ENCODE data around the gene PCED1B.

The PCED1B gene

GRCh38 chr12:47122602-47123001 lies 43.2 kb downstream of the PCED1B start:
- no peak for DNase-seq (ENCODE audit: low spot score)

- DNase-seq (ENCODE audit: low spot score): no peak
Measured at GRCh38 chr12:47123730-47124129, 44.3 kb downstream of the PCED1B start.

GRCh38 chr12:47124451-47124850 lies 45.0 kb downstream of the PCED1B start:
- no peak for DNase-seq (ENCODE audit: low spot score)

- no peak for DNase-seq (ENCODE audit: low spot score)
Measured at GRCh38 chr12:47126246-47126645, 46.8 kb downstream of the PCED1B start.

GRCh38 chr12:47131011-47131410 lies 51.6 kb downstream of the PCED1B start:
- no peak for DNase-seq (ENCODE audit: low spot score)

- no peak for DNase-seq (ENCODE audit: low spot score)
Measured at GRCh38 chr12:47134005-47134404, 54.6 kb downstream of the PCED1B start.

DNA sequence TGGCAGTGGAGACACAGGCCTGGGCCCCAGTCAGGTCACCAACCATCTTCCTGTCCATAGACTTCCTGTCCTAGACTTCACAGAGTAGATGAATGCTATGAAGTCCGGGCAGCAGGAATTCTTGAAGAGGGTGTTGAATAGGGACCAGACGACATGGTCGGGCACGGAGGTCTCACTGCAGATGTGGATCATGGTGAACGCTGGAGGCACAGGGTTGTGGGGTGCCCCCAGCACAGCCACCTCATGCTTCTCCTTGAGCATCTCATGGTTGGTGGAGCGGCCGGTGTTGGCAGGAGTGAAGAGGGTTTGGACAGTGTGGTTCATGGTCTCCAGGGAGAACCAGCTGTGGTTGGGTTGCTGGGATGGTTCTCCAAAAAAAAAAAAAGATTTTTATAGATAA lies 56.2 kb downstream of the PCED1B start:
- no peak for DNase-seq (ENCODE audit: low spot score)

- DNase-seq (ENCODE audit: low spot score): no peak
Measured at GRCh38 chr12:47139000-47139681, 59.7 kb downstream of the PCED1B start.

DNA sequence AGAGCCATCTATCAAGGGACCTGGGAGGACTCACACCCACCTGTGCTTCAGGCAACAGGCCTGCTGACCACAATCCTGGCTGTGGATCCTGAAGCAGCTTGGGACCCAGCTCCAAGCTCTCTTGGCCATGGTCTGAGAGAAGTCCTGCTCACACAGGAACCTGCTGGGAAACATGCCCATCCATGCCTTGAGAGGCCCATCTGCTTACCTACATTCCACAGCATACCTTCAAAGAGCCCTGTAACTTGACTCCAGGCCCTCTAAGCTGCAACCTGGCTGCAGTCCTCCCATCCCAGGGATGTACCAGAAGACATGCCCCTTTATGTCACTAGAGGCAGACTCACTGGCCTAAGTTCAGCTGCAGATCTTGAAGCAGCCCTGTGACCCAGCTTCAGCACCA lies 62.0 kb downstream of the PCED1B start:
- no peak for DNase-seq (ENCODE audit: low spot score)

- no peak for DNase-seq (ENCODE audit: low spot score)
Measured at GRCh38 chr12:47144769-47145168, 65.3 kb downstream of the PCED1B start.

GRCh38 chr12:47145188-47145587 lies 65.8 kb downstream of the PCED1B start:
- DNase-seq (ENCODE audit: low spot score): no peak

GRCh38 chr12:47147739-47148138 lies 68.3 kb downstream of the PCED1B start:
- no peak for DNase-seq (ENCODE audit: low spot score)

GRCh38 chr12:47149146-47149545 lies 69.7 kb downstream of the PCED1B start:
- no peak for DNase-seq (ENCODE audit: low spot score)

DNA sequence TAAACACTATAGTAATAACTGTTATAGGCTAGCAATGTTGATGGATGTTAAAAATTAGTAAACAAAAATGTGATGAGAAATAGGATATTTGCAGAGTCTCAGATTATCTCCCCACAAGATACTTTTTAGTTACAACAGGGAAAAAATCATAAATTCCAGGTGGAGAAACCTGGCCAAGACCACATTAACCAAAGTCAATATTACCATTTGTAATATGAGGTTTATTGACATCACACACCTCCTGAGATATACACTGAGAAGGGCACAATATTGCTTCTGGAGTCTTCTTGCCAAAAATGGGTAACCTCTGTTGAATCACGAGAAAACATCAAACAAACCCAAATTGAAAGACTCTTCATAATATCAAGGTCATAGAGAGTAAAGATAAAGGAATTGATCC lies 72.7 kb downstream of the PCED1B start:
- DNase-seq (ENCODE audit: low spot score): no peak

DNA sequence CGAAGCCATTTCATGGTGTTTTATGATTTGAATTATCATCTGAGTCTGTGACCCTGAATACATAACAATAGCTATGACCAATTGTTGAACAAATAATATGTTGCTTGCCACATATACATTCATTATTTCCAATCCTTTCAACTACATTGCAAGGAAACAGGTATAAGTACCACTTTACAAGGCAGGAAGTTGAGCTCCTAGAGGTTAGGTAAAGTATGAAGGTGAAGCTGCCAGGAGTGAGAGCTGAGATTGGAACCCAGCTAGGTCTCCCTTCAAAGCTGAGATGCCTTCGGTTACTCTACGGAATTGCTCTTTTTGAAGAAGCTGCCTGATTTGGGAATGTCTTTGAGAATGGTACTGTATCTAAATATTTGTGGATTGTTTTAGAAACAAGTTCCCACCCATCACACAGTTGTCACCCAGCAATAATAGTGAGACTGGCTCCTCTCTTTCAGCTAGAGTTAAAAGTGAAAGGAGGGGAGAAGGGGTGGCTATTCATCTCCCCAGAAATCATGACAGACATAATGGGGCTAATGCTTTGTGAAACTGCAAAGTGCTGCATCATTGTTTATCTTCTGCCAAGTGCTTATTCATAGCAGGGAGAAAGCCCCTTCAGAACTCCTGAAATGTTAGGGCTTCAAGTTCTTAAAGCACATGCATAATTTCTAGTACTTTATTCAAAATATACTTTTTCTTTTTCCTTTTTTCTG lies 76.2 kb downstream of the PCED1B start:
- no peak for DNase-seq (ENCODE audit: low spot score)

GRCh38 chr12:47156167-47156736 lies 76.8 kb downstream of the PCED1B start:
- no peak for DNase-seq (ENCODE audit: low spot score)

GRCh38 chr12:47158792-47159191 lies 79.4 kb downstream of the PCED1B start:
- DNase-seq (ENCODE audit: low spot score): no peak

DNA sequence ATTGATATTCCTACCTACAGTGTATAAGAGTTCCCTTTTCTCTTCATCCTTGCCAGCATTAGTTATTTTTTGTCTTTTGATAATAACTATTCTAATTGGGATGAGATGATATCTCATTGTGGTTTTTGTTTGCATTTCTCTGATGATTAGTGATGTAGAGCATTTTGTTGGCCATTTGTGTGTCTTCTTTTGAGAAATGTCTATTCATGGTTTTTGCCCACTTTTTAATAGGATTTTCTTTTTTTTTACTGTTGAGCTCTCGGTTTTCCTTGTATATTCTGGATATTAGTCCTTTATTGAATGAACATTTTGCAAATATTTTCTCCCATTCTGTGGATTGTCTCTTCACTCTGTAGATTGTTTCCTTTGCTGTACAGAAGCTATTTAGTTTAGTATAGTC lies 79.9 kb downstream of the PCED1B start:
- DNase-seq (ENCODE audit: low spot score): no peak

DNA sequence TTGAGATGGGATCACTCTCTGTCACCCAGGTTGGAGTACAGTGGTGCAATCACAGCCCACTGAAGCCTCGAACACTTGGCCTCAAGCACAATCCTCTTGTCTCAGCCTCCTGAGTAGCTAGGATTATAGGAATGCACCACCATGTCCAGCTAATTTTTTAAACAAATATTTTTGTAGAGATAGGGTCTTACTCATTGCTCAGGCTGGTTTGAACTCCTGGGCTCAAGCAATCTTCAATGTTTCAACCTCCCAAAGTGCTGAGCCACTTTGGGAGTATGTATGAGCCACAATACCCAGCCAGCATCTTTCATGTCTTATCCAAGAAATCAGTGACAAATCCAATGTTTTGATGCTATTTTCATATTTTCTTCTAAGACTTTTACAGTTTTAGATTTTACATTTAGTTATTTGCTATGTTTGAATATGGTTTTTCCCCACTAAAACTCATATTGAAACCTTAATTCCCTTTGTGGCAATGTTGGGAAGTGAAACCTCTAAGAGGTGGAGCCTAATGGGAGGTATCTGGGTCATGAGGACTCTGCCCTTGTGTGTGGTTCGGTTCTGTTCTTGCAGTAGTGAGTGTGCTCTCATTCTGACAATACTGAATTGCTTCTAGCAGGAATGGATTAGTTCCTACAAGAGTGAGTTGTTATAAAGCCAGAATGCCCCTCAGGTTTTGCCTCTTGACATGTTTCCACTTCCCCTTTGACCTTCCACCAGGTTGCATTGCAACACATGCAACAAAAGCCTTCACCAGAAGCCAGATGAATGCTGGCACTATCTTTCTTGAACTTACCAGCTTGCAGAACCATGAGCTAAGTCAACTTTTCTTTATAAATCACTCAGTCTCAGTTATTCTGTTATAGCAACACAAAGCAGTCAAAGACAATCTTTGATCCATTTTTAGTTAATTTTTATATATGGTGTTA lies 81.2 kb downstream of the PCED1B start:
- no peak for DNase-seq (ENCODE audit: low spot score)

DNA sequence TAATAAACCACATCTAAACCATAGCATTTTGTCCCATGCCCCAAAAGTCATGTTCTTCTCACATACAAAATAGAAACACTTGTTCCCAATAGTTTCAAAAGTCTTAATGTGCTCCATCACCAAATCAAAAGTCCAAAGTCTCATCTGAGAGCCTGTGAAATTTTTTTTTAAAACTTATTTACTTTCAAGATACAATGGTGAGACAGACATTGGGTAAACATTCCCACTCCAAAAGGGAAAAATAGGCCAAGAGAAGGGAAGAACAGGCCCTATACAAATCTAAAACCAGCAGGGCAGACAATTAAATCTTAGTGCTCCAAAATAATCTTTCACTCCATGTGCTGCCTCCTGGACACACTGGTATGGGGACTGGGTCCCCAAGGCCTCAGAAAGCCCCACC lies 84.7 kb downstream of the PCED1B start:
- no peak for DNase-seq (ENCODE audit: low spot score)

- no peak for DNase-seq (ENCODE audit: low spot score)
Measured at GRCh38 chr12:47164724-47165439, 85.5 kb downstream of the PCED1B start.

- DNase-seq (ENCODE audit: low spot score): no peak
Measured at GRCh38 chr12:47165934-47166333, 86.5 kb downstream of the PCED1B start.

Data from COLO829 (cell line).